Neural progenitor cell (in vitro differentiated cells): Measurements from ENCODE around the gene ZNF277. TPM values are rescaled to one million over a fixed set of nuclear protein-coding genes. Genes with fewer than 3 reads are reported as not detected.
"Not testable (repeated sequence)": the region's sequence is repeated elsewhere in the genome, so short reads cannot be mapped to it uniquely, and the experiment has no call there.

Experiments
- DNase-seq: peaks from one replicate; pipeline ENCODE4 v3.0.0-alpha.2; 2016; ENCODE audit warnings: low spot score
- H2AFZ ChIP-seq: fragments of 200-600 bp; sonication (generic); replicated peaks from 2 replicates; pipeline ENCODE4 v1.6.1; 2016; ENCODE audit warnings: antibody characterized with exemption
- H3F3A ChIP-seq: fragments of 200-600 bp; sonication (generic); 2 replicates; pipeline ENCODE4 v1.6.1; 2016; ENCODE audit warnings: antibody characterized with exemption, low read depth
- H3K27ac ChIP-seq: fragments of 200-600 bp; sonication (generic); 2 replicates; pipeline ENCODE4 v1.5.1; 2016; ENCODE audit warnings: mild to moderate bottlenecking
- H3K27me3 ChIP-seq: fragments of 200-600 bp; sonication (generic); 2 replicates; pipeline ENCODE4 v1.6.1; 2016; ENCODE audit warnings: mild to moderate bottlenecking, moderate library complexity
- H3K36me3 ChIP-seq: fragments of 200-600 bp; sonication (generic); 2 replicates; pipeline ENCODE4 v1.5.1; 2016
- H3K4me1 ChIP-seq: fragments of 200-600 bp; sonication (generic); 2 replicates; pipeline ENCODE4 v1.6.1; 2016; ENCODE audit warnings: mixed run types
- H3K4me2 ChIP-seq: fragments of 200-600 bp; sonication (generic); 2 replicates; pipeline ENCODE4 v1.6.1; 2016
- H3K4me3 ChIP-seq: fragments of 200-600 bp; sonication (generic); 2 replicates; pipeline ENCODE4 v1.5.1; 2016
- H3K79me2 ChIP-seq: fragments of 200-600 bp; sonication (generic); 2 replicates; pipeline ENCODE4 v1.6.1; 2016; ENCODE audit warnings: low read depth
- H3K9ac ChIP-seq: fragments of 200-600 bp; sonication (generic); 2 replicates; pipeline ENCODE4 v1.6.1; 2016
- H3K9me3 ChIP-seq: fragments of 200-600 bp; sonication (generic); 2 replicates; pipeline ENCODE4 v1.5.1; 2016; ENCODE audit warnings: low read depth
- H4K20me1 ChIP-seq: fragments of 200-600 bp; sonication (generic); 2 replicates; pipeline ENCODE4 v1.6.1; 2016; ENCODE audit warnings: low read depth
- H3K27ac Mint-ChIP-seq: 3 replicates; pipeline ENCODE4 v1.8.0; 2021; ENCODE audit warnings: mixed read lengths
- H3K27me3 Mint-ChIP-seq: 2 replicates; pipeline ENCODE4 v1.8.0; 2022; ENCODE audit warnings: low read depth, mild to moderate bottlenecking, inconsistent platforms, moderate library complexity, mixed read lengths; ENCODE audit not compliant: insufficient read depth
- H3K36me3 Mint-ChIP-seq: 3 replicates; pipeline ENCODE4 v1.8.0; 2021; ENCODE audit warnings: mixed read lengths
- H3K4me1 Mint-ChIP-seq: 3 replicates; pipeline ENCODE4 v1.8.0; 2021; ENCODE audit warnings: mixed read lengths
- H3K4me3 Mint-ChIP-seq: 3 replicates; pipeline ENCODE4 v1.8.0; 2021; ENCODE audit warnings: mild to moderate bottlenecking, moderate library complexity, mixed read lengths
- H3K9me3 Mint-ChIP-seq: 3 replicates; pipeline ENCODE4 v1.8.0; 2020; ENCODE audit warnings: mixed read lengths
- EZH2 ChIP-seq: fragments of 200-600 bp; sonication (generic); IDR thresholded peaks from 2 replicates; pipeline ENCODE4 v1.6.1; 2017; ENCODE audit warnings: antibody characterized with exemption, mild to moderate bottlenecking, moderate library complexity
- EZH2phosphoT487 ChIP-seq: fragments of 200-600 bp; sonication (generic); IDR thresholded peaks from 2 replicates; pipeline ENCODE4 v1.6.1; 2017; ENCODE audit warnings: antibody characterized with exemption
- total RNA-seq: library from RNA; depleted of rRNA; stranded (reverse); fragments of >200 nt; gene quantifications from 2 replicates; pipeline ENCODE4 v1.2.3, GENCODE V29; 2015; ENCODE audit warnings: low replicate concordance
- TF ChIP-seq, protein P1 (sequence below): fragments of 200-600 bp; sonication (generic); IDR thresholded peaks from 2 replicates; pipeline ENCODE4 v1.5.1; 2017; ENCODE audit warnings: antibody characterized with exemption, mild to moderate bottlenecking

Gene ZNF277
- total RNA-seq, 1 donor from 2014 or later = 55.5 TPM

DNA sequence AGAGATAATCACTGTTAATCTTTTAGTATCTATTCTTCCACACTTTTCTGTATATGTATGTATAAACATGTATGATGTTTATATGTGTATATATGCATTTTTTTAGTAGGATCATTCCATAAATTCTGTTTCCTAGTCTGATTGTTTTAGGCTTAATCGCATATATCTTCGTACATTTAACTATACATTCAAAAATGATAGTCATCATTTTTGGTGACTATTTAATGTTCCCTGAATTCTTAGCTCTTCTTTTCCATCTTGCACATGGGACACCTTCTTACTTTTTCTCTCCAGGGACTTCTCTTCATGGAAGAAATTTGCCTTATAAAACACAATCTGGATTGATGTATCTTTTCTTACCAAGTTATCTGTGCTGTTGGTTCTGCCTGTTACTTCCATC, 42.1 kb downstream of the ZNF277 start:
- Mint-ChIP-seq H3K27me3 (no peaks in the 10 kb centered on the region), H3K27ac (no peak overlapping the region), H3K4me1 (peaks cover 6% of the 10 kb centered on the region), H3K9me3 (no peaks in the 10 kb centered on the region), H3K4me3 (no peak overlapping the region), H3K36me3 (peaks cover 2% of the 10 kb centered on the region)
- H2AFZ ChIP-seq = no peak overlapping the region
- H3K4me3 ChIP-seq = no peak overlapping the region
- TF ChIP-seq EZH2 = no peak
- TF ChIP-seq, protein P1, sequence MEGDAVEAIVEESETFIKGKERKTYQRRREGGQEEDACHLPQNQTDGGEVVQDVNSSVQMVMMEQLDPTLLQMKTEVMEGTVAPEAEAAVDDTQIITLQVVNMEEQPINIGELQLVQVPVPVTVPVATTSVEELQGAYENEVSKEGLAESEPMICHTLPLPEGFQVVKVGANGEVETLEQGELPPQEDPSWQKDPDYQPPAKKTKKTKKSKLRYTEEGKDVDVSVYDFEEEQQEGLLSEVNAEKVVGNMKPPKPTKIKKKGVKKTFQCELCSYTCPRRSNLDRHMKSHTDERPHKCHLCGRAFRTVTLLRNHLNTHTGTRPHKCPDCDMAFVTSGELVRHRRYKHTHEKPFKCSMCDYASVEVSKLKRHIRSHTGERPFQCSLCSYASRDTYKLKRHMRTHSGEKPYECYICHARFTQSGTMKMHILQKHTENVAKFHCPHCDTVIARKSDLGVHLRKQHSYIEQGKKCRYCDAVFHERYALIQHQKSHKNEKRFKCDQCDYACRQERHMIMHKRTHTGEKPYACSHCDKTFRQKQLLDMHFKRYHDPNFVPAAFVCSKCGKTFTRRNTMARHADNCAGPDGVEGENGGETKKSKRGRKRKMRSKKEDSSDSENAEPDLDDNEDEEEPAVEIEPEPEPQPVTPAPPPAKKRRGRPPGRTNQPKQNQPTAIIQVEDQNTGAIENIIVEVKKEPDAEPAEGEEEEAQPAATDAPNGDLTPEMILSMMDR = no peak
- TF ChIP-seq EZH2phosphoT487 = no peak
- no peaks in the 10 kb centered on the region for H3K9me3 ChIP-seq
- H3K36me3 ChIP-seq = no peaks in the 10 kb centered on the region
- H3K4me1 ChIP-seq = peaks cover 37% of the 10 kb centered on the region
- H4K20me1 ChIP-seq = peaks cover 28% of the 10 kb centered on the region
- H3K27ac ChIP-seq = no peak overlapping the region
- no peak overlapping the region for H3K9ac ChIP-seq
- H3K27me3 ChIP-seq = peaks cover 37% of the 10 kb centered on the region
- H3K79me2 ChIP-seq = peaks cover 9% of the 10 kb centered on the region
- H3K4me2 ChIP-seq = no peak overlapping the region
- DNase-seq = no peak
- H3F3A ChIP-seq = no peaks in the 10 kb centered on the region

DNA sequence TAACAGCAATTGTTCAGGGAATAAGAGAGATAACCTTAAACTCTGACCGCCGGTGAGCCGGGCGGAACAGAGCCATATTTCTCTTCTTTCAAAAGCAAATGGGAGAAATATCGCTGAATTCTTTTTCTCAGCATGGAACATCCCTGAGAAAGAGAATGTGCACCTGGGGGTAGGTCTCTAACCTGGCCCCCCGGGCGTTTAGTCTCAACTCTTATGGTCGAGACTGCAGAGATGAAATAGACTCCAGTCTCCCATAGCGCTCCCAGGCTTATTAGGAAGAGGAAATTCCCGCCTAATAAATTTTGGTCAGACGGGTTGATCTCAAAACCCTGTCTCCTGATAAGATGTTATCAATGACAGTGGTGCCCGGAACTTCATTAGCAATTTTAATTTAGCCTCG, 43.5 kb downstream of the ZNF277 start:
- not testable (repeated sequence) for H3K36me3 ChIP-seq, H3K27me3 Mint-ChIP-seq, DNase-seq, H3K4me3 ChIP-seq, H3K9me3 Mint-ChIP-seq, H3F3A ChIP-seq, H3K27ac ChIP-seq, H3K27ac Mint-ChIP-seq, H3K9ac ChIP-seq, H3K4me3 Mint-ChIP-seq, H3K36me3 Mint-ChIP-seq, H3K9me3 ChIP-seq, H2AFZ ChIP-seq
- peaks cover 47% of the 10 kb centered on the region for H3K4me1 ChIP-seq
- peaks cover 42% of the 10 kb centered on the region for H4K20me1 ChIP-seq
- peak overlapping the region; percentile 34 for H3K4me2 ChIP-seq
- H3K4me1 Mint-ChIP-seq = peaks cover 13% of the 10 kb centered on the region
- H3K79me2 ChIP-seq = peaks cover 20% of the 10 kb centered on the region
- peaks cover 37% of the 10 kb centered on the region for H3K27me3 ChIP-seq

DNA sequence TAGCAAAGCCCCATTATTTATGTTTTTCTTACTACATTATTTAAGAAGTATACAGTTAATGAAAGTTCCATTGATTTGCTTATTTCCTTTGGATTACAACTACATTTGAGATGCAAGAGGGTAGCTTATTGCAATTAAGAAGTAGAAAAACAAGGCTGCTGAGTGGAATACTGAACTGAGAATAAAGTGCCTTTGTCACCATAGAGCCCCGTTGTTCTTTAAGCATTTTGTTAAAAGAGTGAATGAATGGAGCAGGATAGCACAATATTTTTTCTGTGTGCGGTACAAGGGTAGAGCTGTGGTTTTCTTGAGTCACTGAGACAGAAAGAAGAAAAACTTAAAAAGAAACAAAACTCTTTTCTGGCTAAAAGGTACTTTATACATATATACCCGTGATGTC, 45.6 kb downstream of the ZNF277 start:
- H3K4me1 ChIP-seq = peaks cover 47% of the 10 kb centered on the region
- Mint-ChIP-seq H3K4me1 (peaks cover 17% of the 10 kb centered on the region), H3K4me3 (no peak overlapping the region), H3K9me3 (no peaks in the 10 kb centered on the region), H3K36me3 (peaks cover 2% of the 10 kb centered on the region), H3K27me3 (no peaks in the 10 kb centered on the region), H3K27ac (no peak overlapping the region)
- no peak for DNase-seq
- no peak overlapping the region for H2AFZ ChIP-seq
- H3K9ac ChIP-seq = no peak overlapping the region
- H3K27ac ChIP-seq = no peak overlapping the region
- no peaks in the 10 kb centered on the region for H3K36me3 ChIP-seq
- peaks cover 37% of the 10 kb centered on the region for H3K27me3 ChIP-seq
- H3K4me2 ChIP-seq = no peak overlapping the region
- H3F3A ChIP-seq = no peaks in the 10 kb centered on the region
- no peak overlapping the region for H3K4me3 ChIP-seq
- no peaks in the 10 kb centered on the region for H3K9me3 ChIP-seq
- peaks cover 44% of the 10 kb centered on the region for H4K20me1 ChIP-seq
- TF ChIP-seq EZH2phosphoT487 = no peak
- no peak for TF ChIP-seq EZH2
- TF ChIP-seq, protein P1 = no peak
- peaks cover 32% of the 10 kb centered on the region for H3K79me2 ChIP-seq

DNA sequence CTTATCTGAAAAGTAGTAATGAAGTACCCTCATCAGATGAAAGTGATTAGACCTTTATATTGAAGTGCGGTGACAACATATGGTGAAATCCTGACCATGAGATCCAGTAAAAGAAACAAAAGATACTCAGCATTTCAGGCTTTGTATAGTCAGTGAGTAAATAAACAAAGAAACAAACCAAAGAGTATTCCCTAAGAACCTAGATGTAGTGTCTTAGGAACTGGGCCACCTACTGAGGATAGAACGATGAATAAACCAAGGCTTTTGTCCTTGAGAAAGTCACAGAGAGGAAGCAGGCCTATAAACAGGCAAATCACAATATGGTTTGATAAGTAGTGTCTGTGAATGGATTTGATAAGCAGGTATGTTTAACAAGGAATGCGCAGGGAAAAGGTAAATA, 46.2 kb downstream of the ZNF277 start:
- Histone ChIP-seq H2AFZ (no peak overlapping the region), H3K9me3 (no peaks in the 10 kb centered on the region), H3K79me2 (peaks cover 34% of the 10 kb centered on the region), H3F3A (no peaks in the 10 kb centered on the region), H3K36me3 (no peaks in the 10 kb centered on the region), H3K9ac (no peak overlapping the region), H3K4me3 (no peak overlapping the region), H3K4me1 (peaks cover 47% of the 10 kb centered on the region), H4K20me1 (peaks cover 44% of the 10 kb centered on the region), H3K4me2 (no peak overlapping the region), H3K27ac (no peak overlapping the region), H3K27me3 (peaks cover 37% of the 10 kb centered on the region)
- TF ChIP-seq EZH2phosphoT487 = no peak
- TF ChIP-seq, protein P1 = no peak
- no peak for TF ChIP-seq EZH2
- no peak overlapping the region for H3K27ac Mint-ChIP-seq
- no peaks in the 10 kb centered on the region for H3K27me3 Mint-ChIP-seq
- H3K9me3 Mint-ChIP-seq = no peaks in the 10 kb centered on the region
- H3K4me3 Mint-ChIP-seq = no peak overlapping the region
- H3K4me1 Mint-ChIP-seq = peaks cover 17% of the 10 kb centered on the region
- DNase-seq = peak; percentile 40
- H3K36me3 Mint-ChIP-seq = peaks cover 2% of the 10 kb centered on the region
